ENCODE data around the gene BIN2. TPM values are rescaled to one million over a fixed set of nuclear protein-coding genes. Genes with fewer than 3 reads are reported as not detected.

BIN2 gene
- total RNA-seq, 2 experiments from 2014 or later, result 39.5 to 41.7 TPM

DNA sequence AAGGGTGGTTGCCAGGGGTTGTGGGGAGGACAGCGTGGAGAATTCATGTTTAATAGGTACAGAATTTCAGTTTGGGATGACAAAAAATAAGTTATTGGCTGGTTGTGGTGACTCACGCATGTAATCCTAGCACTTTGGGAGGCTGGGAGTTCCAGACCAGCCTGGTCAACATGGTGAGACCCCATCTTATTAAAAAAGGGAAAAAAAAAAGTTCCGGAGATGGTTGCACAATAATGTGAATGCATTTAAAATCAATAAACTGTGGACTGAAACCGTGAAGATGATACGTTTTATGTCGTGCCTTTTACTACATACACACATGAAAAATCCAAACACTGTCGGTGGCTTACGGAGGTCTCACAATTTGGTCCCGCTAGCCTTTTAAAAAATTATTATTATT, 46.7 kb upstream of the BIN2 start:
- ATAC-seq (no peak), DNase-seq (no peak)
- TF ChIP-seq, protein P1, sequence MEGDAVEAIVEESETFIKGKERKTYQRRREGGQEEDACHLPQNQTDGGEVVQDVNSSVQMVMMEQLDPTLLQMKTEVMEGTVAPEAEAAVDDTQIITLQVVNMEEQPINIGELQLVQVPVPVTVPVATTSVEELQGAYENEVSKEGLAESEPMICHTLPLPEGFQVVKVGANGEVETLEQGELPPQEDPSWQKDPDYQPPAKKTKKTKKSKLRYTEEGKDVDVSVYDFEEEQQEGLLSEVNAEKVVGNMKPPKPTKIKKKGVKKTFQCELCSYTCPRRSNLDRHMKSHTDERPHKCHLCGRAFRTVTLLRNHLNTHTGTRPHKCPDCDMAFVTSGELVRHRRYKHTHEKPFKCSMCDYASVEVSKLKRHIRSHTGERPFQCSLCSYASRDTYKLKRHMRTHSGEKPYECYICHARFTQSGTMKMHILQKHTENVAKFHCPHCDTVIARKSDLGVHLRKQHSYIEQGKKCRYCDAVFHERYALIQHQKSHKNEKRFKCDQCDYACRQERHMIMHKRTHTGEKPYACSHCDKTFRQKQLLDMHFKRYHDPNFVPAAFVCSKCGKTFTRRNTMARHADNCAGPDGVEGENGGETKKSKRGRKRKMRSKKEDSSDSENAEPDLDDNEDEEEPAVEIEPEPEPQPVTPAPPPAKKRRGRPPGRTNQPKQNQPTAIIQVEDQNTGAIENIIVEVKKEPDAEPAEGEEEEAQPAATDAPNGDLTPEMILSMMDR (IDR thresholded peaks at IDR 0.05), result no peak
- Mint-ChIP-seq H3K4me1 (ENCODE audit: low read depth) (peaks cover 53% of the 10 kb centered on the region), H3K4me3 (no peak overlapping the region), H3K36me3 (ENCODE audit: low read depth) (peaks cover 50% of the 10 kb centered on the region), H3K27ac (no peak overlapping the region), H3K27me3 (no peaks in the 10 kb centered on the region), H3K9me3 (no peaks in the 10 kb centered on the region)
- CTCF ChIA-PET, result interaction anchor here (1.2 kb wide), 1 partner anchor 10 kb away, joined by 3 read pairs; no protein-coding TSS in a partner anchor
- POLR2A ChIA-PET, result interaction anchor here (4.6 kb wide), 1 partner anchor 20 kb away, joined by 30 read pairs; the partner anchor contains the start of gene GALNT6
- intact Hi-C loops (cut with micrococcal nuclease), result no loop called here

DNA sequence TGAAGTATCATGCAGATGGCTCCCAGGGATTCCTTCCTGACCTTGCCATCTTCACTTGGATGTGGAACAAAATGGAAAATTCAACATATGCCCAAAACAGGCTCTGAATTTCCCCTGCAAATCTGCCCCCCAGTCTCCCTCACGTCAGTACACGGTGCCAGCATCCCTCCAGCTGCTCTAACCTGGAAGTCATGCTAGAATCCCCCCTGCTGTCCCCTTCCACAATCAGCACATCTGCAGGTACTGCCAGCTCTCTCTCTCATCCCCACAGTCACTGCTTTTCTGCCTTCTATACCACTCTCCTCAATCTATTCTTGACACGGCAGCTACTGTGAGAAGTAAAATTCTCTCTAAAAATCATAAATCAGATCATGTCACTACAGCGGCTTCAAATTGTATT, 45.6 kb upstream of the BIN2 start:
- ChIA-PET CTCF (interaction anchor here (1.0 to 2.1 kb wide), 6 partner anchors 9 to 163 kb away, joined by 3 to 9 read pairs (median 4); no protein-coding TSS in a partner anchor), POLR2A (interaction anchor here (0.6 to 1.7 kb wide), 10 partner anchors 10 to 286 kb away, joined by 3 to 7 read pairs (median 4); no protein-coding TSS in a partner anchor)
- TF ChIP-seq, protein P1 (IDR thresholded peaks at IDR 0.05), result no peak
- Mint-ChIP-seq H3K4me1 (ENCODE audit: low read depth) (peaks cover 51% of the 10 kb centered on the region), H3K27ac (peak overlapping the region; percentile 84), H3K9me3 (no peaks in the 10 kb centered on the region), H3K4me3 (peak overlapping the region; percentile 48), H3K36me3 (ENCODE audit: low read depth) (peaks cover 44% of the 10 kb centered on the region), H3K27me3 (no peaks in the 10 kb centered on the region)
- DNase-seq (no peak), ATAC-seq (no peak)
- intact Hi-C loops (cut with micrococcal nuclease), result no loop called here

DNA sequence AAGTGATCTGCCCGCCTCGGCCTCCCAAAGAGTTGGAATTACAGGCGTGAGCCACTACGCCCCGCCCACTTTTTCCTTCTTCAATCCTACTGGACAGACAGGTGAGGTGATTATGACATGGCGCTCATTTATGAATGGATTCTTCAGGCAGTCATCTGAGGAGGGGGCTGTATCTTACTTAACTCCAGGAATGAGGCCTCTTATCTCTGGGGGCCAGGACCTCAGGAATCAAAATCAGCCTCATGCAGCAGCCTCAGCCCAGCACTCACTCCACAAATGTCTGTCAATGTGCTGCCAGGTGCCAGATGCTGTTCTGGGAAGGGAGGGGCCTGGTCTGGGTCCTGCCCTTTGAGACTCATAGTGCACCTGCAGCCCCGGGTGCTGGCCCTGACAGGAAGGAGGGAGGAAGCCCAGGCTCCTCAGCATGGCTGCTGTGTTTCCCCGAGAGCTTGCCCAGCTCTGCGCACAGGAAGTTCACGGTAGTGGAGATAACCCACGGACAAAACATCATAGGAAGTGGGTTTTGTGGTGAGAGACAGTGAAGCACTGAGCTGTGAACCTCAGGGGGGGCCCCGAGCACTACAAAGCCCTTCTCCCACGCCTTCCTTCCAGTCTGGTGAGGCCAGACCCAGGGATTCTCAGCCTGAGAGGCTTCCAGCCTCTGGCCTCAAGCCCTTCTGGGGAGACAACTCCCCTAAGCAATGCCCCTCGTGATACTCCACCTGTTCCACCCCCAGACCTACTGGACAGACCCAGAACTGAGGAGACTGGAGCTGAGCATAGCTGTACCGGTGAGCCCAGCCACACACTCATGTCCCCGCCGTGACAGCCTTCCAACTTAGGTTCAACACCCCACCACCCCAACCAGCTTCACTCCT, 44.9 kb upstream of the BIN2 start:
- Mint-ChIP-seq H3K4me3 (peak overlapping the region; percentile 48), H3K4me1 (ENCODE audit: low read depth) (peaks cover 48% of the 10 kb centered on the region), H3K27me3 (no peaks in the 10 kb centered on the region), H3K9me3 (no peaks in the 10 kb centered on the region), H3K36me3 (ENCODE audit: low read depth) (peaks cover 41% of the 10 kb centered on the region), H3K27ac (peak overlapping the region; percentile 84)
- ATAC-seq (peak; percentile 98), DNase-seq (peak; percentile 96)
- intact Hi-C loops (cut with micrococcal nuclease), result no loop called here
- ChIA-PET POLR2A (interaction anchor here (0.6 to 1.7 kb wide), 10 partner anchors 9 to 285 kb away, joined by 3 to 7 read pairs (median 4); no protein-coding TSS in a partner anchor), CTCF (interaction anchor here (1.0 to 2.1 kb wide), 8 partner anchors 8 to 163 kb away, joined by 3 to 9 read pairs (median 4); no protein-coding TSS in a partner anchor)
- TF ChIP-seq, protein P1 (IDR thresholded peaks at IDR 0.05), result no peak

DNA sequence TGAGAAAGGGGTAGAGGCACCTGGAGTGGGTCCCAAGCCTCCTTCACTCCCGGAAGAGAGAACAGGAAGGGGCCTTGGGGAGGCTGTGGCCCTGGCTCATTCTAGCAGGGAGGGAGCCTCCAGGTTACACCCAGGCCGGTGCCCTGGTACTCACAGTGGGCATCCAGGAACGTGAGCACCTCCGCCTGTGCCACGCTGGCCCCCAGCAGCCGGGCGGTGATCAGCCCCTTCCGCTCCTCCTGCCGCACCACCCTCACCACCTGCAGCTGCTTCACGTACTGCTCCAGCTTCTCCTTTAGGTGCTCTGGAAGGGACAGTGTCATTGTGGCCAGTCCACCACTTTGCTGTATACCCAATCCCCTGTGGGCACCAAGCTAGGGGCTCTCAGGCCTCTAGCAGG, 41.3 kb upstream of the BIN2 start:
- Mint-ChIP-seq H3K4me3 (no peak overlapping the region), H3K9me3 (no peaks in the 10 kb centered on the region), H3K36me3 (ENCODE audit: low read depth) (peaks cover 22% of the 10 kb centered on the region), H3K27ac (no peak overlapping the region), H3K4me1 (ENCODE audit: low read depth) (peaks cover 26% of the 10 kb centered on the region), H3K27me3 (no peaks in the 10 kb centered on the region)
- TF ChIP-seq, protein P1 (IDR thresholded peaks at IDR 0.05), result no peak
- DNase-seq (no peak), ATAC-seq (no peak)
- ChIA-PET POLR2A (interaction anchor here (2.2 kb wide), 1 partner anchor 26 kb away, joined by 7 read pairs; the partner anchor contains the start of gene GALNT6), CTCF (interaction anchor here (2.9 kb wide), 1 partner anchor 24 kb away, joined by 10 read pairs; no protein-coding TSS in a partner anchor)
- intact Hi-C loops (cut with micrococcal nuclease), result no loop called here
